OCI-LY3 (cell line): Measurements from ENCODE around the gene KIF23.

ENCODE experiments used
- CTCF ChIP-seq: fragments of 200-600, 300-600 bp; sonication (generic); IDR thresholded peaks from 2 replicates; pipeline ENCODE4 v1.5.1; 2014; ENCODE audit warnings: antibody characterized with exemption, low read length, low read depth
- EZH2phosphoT487 ChIP-seq: fragments of 200-600 bp; shearing (Covaris generic); IDR thresholded peaks from 2 replicates; pipeline ENCODE4 v1.6.1; 2018; ENCODE audit warnings: antibody characterized with exemption, mixed run types, low read depth

GRCh38 chr15:69369631-69370030 is 44.5 kb upstream of the KIF23 start:
- no peak for TF ChIP-seq CTCF
- TF ChIP-seq EZH2phosphoT487: no peak
